ENCODE results near the gene SIN3A.

Gene SIN3A

GRCh38 chr15:75356006-75356405, 95.5 kb downstream of the SIN3A start:
- no peaks in the 10 kb centered on the region for H3K27me3 ChIP-seq
- no peak overlapping the region for H3K4me3 ChIP-seq (ENCODE audit: low read depth in 1 of 2, low read length in 1 of 2)
- H3K27ac ChIP-seq: no peak overlapping the region
- TF ChIP-seq CTCF (IDR thresholded peaks at IDR 0.05): no peak
- H3K4me1 ChIP-seq (ENCODE audit: control insufficient read depth in 1 of 2, insufficient read depth in 1 of 2, low read depth in 1 of 2, low read length in 1 of 2): peaks cover 0 to under 1% of the 10 kb centered on the region in 2 experiments
- no peaks in the 10 kb centered on the region for H3K9me3 ChIP-seq
- H3K36me3 ChIP-seq: peaks cover 77% of the 10 kb centered on the region

- no peak for TF ChIP-seq CTCF (IDR thresholded peaks at IDR 0.05)
- no peak overlapping the region for H3K4me3 ChIP-seq (ENCODE audit: low read depth in 1 of 2, low read length in 1 of 2)
Observed at GRCh38 chr15:75355369-75355768, 96.1 kb downstream of the SIN3A start.

GRCh38 chr15:75354454-75354853, 97.0 kb downstream of the SIN3A start:
- Histone ChIP-seq H3K27me3 (no peaks in the 10 kb centered on the region), H3K36me3 (peaks cover 63% of the 10 kb centered on the region), H3K27ac (no peak overlapping the region), H3K9me3 (no peaks in the 10 kb centered on the region), H3K4me1 (ENCODE audit: control insufficient read depth in 1 of 2, insufficient read depth in 1 of 2, low read depth in 1 of 2, low read length in 1 of 2) (peaks cover 15 to 16% of the 10 kb centered on the region in 2 experiments), H3K4me3 (ENCODE audit: low read depth in 1 of 2, low read length in 1 of 2) (no peak overlapping the region)
- TF ChIP-seq CTCF (IDR thresholded peaks at IDR 0.05): no peak

More at GRCh38 chr15:75355369-75355768, 96.1 kb downstream of the SIN3A start:
- Histone ChIP-seq H3K27me3 (no peaks in the 10 kb centered on the region), H3K27ac (no peak overlapping the region), H3K36me3 (peaks cover 71% of the 10 kb centered on the region), H3K4me1 (ENCODE audit: control insufficient read depth in 1 of 2, insufficient read depth in 1 of 2, low read depth in 1 of 2, low read length in 1 of 2) (peaks cover 6 to 7% of the 10 kb centered on the region in 2 experiments), H3K9me3 (no peaks in the 10 kb centered on the region)

- no peaks in the 10 kb centered on the region for H3K9me3 ChIP-seq
- peaks cover 22 to 24% of the 10 kb centered on the region in 2 experiments for H3K4me1 ChIP-seq (ENCODE audit: control insufficient read depth in 1 of 2, insufficient read depth in 1 of 2, low read depth in 1 of 2, low read length in 1 of 2)
- H3K27ac ChIP-seq: no peak overlapping the region
- TF ChIP-seq CTCF (IDR thresholded peaks at IDR 0.05): no peak
- peaks cover 54% of the 10 kb centered on the region for H3K36me3 ChIP-seq
- peaks cover 7% of the 10 kb centered on the region for H3K27me3 ChIP-seq
- H3K4me3 ChIP-seq (ENCODE audit: low read depth in 1 of 2, low read length in 1 of 2): no peak overlapping the region
Observed at GRCh38 chr15:75353604-75354003, 97.9 kb downstream of the SIN3A start.

- TF ChIP-seq CTCF (IDR thresholded peaks at IDR 0.05): no peak
- H3K4me1 ChIP-seq (ENCODE audit: control insufficient read depth in 1 of 2, insufficient read depth in 1 of 2, low read depth in 1 of 2, low read length in 1 of 2): peaks cover 33 to 36% of the 10 kb centered on the region in 2 experiments
- H3K36me3 ChIP-seq: peaks cover 44% of the 10 kb centered on the region
- H3K4me3 ChIP-seq (ENCODE audit: low read depth in 1 of 2, low read length in 1 of 2): no peak overlapping the region
- no peaks in the 10 kb centered on the region for H3K9me3 ChIP-seq
- peak overlapping the region; percentile 8 for H3K27ac ChIP-seq
- H3K27me3 ChIP-seq: peaks cover 19% of the 10 kb centered on the region
Observed at GRCh38 chr15:75352186-75353080, 99.1 kb downstream of the SIN3A start.
